Ovary (tissue), 9 donors: Measurements from ENCODE around the gene PLAGL2. TPM values are rescaled to one million over a fixed set of nuclear protein-coding genes. Genes with fewer than 3 reads are reported as not detected.
A peak's percentile ranks its signal among the peaks of the same experiment; 100 is the strongest.

Experiments
- DNase-seq, 5 donors: peaks; one replicate each; pipeline ENCODE4 v3.0.0-alpha.2; 2019 to 2020
- H3K27ac ChIP-seq, 2 donors: fragments of 200-600 bp; one replicate each; pipeline versions ENCODE4 v1.5.1 to v1.8.0; 2019 to 2022
- H3K27me3 ChIP-seq: fragments of 200-600 bp; one replicate; pipeline ENCODE4 v1.8.0; 2022
- H3K36me3 ChIP-seq: fragments of 200-600 bp; sonication (generic); one replicate; pipeline ENCODE4 v1.5.1; 2019
- H3K4me1 ChIP-seq: one replicate; pipeline ENCODE4 v1.8.1; 2013; ENCODE audit warnings: mild to moderate bottlenecking, moderate library complexity; ENCODE audit not compliant: insufficient read depth
- H3K4me3 ChIP-seq: fragments of 200-600 bp; sonication (generic); one replicate; pipeline ENCODE4 v1.5.1; 2017
- H3K9me3 ChIP-seq, 2 donors: fragments of 200-600 bp in 1 of 2; sonication (generic) in 1 of 2; one replicate each; pipeline versions ENCODE4 v1.5.1 to v1.8.1; 2013 to 2019; ENCODE audit warnings: mild to moderate bottlenecking in 1 of 2, moderate library complexity in 1 of 2
- CTCF ChIP-seq, 3 donors: fragments of 450-650 bp in 2 of 3; fragments of 200-600 bp in 1 of 3; IDR thresholded peaks; one replicate each; pipeline versions ENCODE4 v1.5.1 to v1.8.0; 2016 to 2022; ENCODE audit warnings: antibody characterized with exemption in 3 of 3, mild to moderate bottlenecking in 1 of 3
- EP300 ChIP-seq: sonication (generic); formaldehyde crosslinking; IDR thresholded peaks from one replicate; pipeline ENCODE4 v1.6.1; 2017; ENCODE audit warnings: antibody characterized with exemption
- POLR2A ChIP-seq: fragments of 450-650 bp; IDR thresholded peaks from one replicate; pipeline ENCODE4 v1.6.1; 2017; ENCODE audit warnings: antibody characterized with exemption, mild to moderate bottlenecking, moderate library complexity
- WGBS, 3 donors: extraction: QIAGEN DNeasy Blood & Tissue Kit in 1 of 3; methylation state at CpG; one replicate each; pipeline versions ENCODE4 v1.1.5 to v1.1.7; 2013 to 2017; 5-methylcytosine and 5-hydroxymethylcytosine counted together
- intact Hi-C, 4 donors: fragments of 100-400 bp; cut with DNase I; formaldehyde crosslinking; loops; one replicate each; pipeline versions ENCODE4 v1.11.0 to v1.15.1; 2022 to 2023
- microRNA counts: library from miRNA; unstranded; fragments of <30 nt; microRNA quantifications from one replicate; lab custom pipeline; 2016
- polyA plus RNA-seq, 2 donors: library from polyadenylated mRNA; stranded (reverse); fragments of 200-250 nt in 1 of 2; fragments of 350-450 nt in 1 of 2; fragmentation: Illumina TruSeq in 1 of 2; extraction: RNeasy Lipid Tissue Mini Kit (QIAGEN cat#74804) in 1 of 2; gene quantifications; one replicate each; pipeline ENCODE4 v1.2.3, GENCODE V29; 2013 to 2014
- total RNA-seq, 7 donors: library from RNA; depleted of rRNA in 2 of 7; stranded (reverse); fragments of >200 nt in 2 of 7; fragmentation: NEBNext Ultra II Directional in 3 of 7; extraction: Animal tissue kit (Norgen Biotek cat#: 25700) in 3 of 7; gene quantifications; one replicate each; pipeline versions ENCODE4 v1.1.0 to v1.2.4, GENCODE V29; 2016 to 2023
- donor health status: DM: no; HTN: no; CAD: no; lungs with moderate emphysema.
- donor health status: DM: no; HTN: no; CAD: no.
- donor health status: Bipolar disorder and iron deficiency.
- donor health status: DM: yes; HTN: yes; CAD: no.
- donor health status: DM: no; HTN: no; CAD: no.
- donor health status: DM: yes; HTN: yes; CAD: no.

Gene PLAGL2
- total and polyA plus RNA-seq, 9 donors, result 5.4 to 21.8 (median 14.7) TPM

- H3K4me3 ChIP-seq, result no peak overlapping the region
- no peak overlapping the region for H3K27ac ChIP-seq
- intact Hi-C loops, result no loop called here
- no peaks in the 10 kb centered on the region for H3K36me3 ChIP-seq
- H3K4me1 ChIP-seq, result no peaks in the 10 kb centered on the region
- WGBS, 3 donors, result 92 to 95% (median 93%) methylated on average over 15 of the region's 15 CpGs
- H3K9me3 ChIP-seq, result no peaks in the 10 kb centered on the region
- DNase-seq, result peak in 2 of 5 donors; percentile 6 to 8
- no peaks in the 10 kb centered on the region for H3K27me3 ChIP-seq
- TF ChIP-seq EP300 (no peak), CTCF (IDR thresholded peaks at IDR 0.05) (no peak), POLR2A (no peak)
These were observed 64.6 kb downstream of the PLAGL2 start for GRCh38 chr20:32142991-32143390.

MicroRNAs within 50 kb of the gene (microRNA counts, 767-probe panel; counts per million panel counts)
- microRNA hsa-miR-1825 (lab: Ali Mortazavi, UCI), result 530 counts per million, percentile 78 among the panel's probes with 10 or more counts

Other genes with a start within 250 kb of the PLAGL2 start
- not detected for gene XKR7, start 239.6 kb downstream of the PLAGL2 start, total RNA-seq
- gene XKR7, start 239.6 kb downstream of the PLAGL2 start, polyA plus RNA-seq, result not detected
- 1 to 10 TPM; 1.4 to 9.5 (median 2.6) TPM for gene CCM2L, start 197.3 kb downstream of the PLAGL2 start, total RNA-seq
- 1 to 10 TPM; 8.9 to 9.9 TPM for gene CCM2L, start 197.3 kb downstream of the PLAGL2 start, polyA plus RNA-seq
- 10 to 100 TPM in 1 of 7 donors, 1 to 10 TPM in 6; 1.7 to 11.4 (median 3.3) TPM for gene HCK, start 155.5 kb downstream of the PLAGL2 start, total RNA-seq
- gene HCK, start 155.5 kb downstream of the PLAGL2 start, polyA plus RNA-seq, result 1 to 10 TPM; 3.4 to 8.9 TPM
- gene TM9SF4, start 98.0 kb downstream of the PLAGL2 start, total RNA-seq, result 10 to 100 TPM; 16.2 to 51.0 (median 37.2) TPM
- gene TM9SF4, start 98.0 kb downstream of the PLAGL2 start, polyA plus RNA-seq, result 10 to 100 TPM; 25.4 to 50.0 TPM
- 10 to 100 TPM; 18.0 to 47.7 (median 32.3) TPM for gene POFUT1, start 137 bp upstream of the PLAGL2 start, total RNA-seq
- gene POFUT1, start 137 bp upstream of the PLAGL2 start, polyA plus RNA-seq, result 10 to 100 TPM; 19.2 to 48.4 TPM
- 10 to 100 TPM; 13.8 to 28.5 (median 23.7) TPM for gene KIF3B, start 69.9 kb upstream of the PLAGL2 start, total RNA-seq
- 10 to 100 TPM; 10.6 to 29.8 TPM for gene KIF3B, start 69.9 kb upstream of the PLAGL2 start, polyA plus RNA-seq
- gene ASXL1, start 150.6 kb upstream of the PLAGL2 start, total RNA-seq, result 10 to 100 TPM; 52.6 to 85.1 (median 71.2) TPM
- gene ASXL1, start 150.6 kb upstream of the PLAGL2 start, polyA plus RNA-seq, result 10 to 100 TPM; 31.6 to 49.7 TPM